Fibroblast of the aortic adventitia (primary cell): Measurements from ENCODE around the gene AGBL4. TPM values are rescaled to one million over a fixed set of nuclear protein-coding genes. Genes with fewer than 3 reads are reported as not detected.

Experiments
- DNase-seq: peaks from one replicate; pipeline ENCODE4 v3.0.0-alpha.2; 2010; ENCODE audit warnings: low read depth
- H3K4me3 ChIP-seq: 2 replicates; pipeline ENCODE4 v1.5.1; 2011; ENCODE audit warnings: low read depth, mild to moderate bottlenecking, control low read depth, low read length, moderate library complexity
- total RNA-seq: library from RNA; depleted of rRNA; stranded (reverse); fragments of >200 nt; gene quantifications from 2 replicates; pipeline ENCODE4 v1.2.3, GENCODE V29; 2012; ENCODE audit warnings: low replicate concordance
- TF ChIP-seq, protein P1 (sequence below): IDR thresholded peaks from 2 replicates; pipeline ENCODE4 v1.5.1; 2011; ENCODE audit warnings: mild to moderate bottlenecking, low read length, control low read depth, inconsistent platforms; ENCODE audit not compliant: insufficient read depth

The AGBL4 gene
- total RNA-seq, 1 donor, result not detected

DNA sequence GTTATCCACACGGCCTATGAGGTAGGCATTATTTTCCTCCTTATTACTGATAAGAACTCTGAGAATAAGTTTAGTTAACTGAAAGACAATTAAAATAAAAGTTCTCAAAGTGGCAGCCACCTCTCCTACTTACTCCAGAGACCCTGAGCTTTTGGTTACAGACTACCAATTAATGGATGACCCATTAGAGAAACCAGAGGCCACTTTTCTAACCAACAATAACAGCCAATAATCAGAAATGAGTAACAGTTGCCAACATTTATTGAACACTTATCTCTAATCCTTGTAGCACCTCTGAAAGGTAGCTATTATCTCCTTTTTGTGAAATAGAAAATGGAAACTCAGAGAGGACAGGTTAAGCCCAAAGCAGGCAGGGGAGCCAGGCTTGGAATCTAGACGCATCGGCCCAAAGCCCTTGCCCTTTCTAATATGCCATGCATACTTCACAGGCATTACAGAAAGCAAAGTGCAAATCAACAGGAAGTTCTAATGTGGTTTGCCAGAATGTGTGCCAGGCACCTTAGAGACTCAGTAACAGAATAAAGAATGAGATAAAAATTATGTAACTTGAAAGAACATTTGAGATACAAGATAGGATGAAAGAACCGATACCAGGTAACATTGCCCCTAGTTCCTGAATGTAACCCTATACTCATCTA is 1297.1 kb downstream of the AGBL4 start:
- TF ChIP-seq, protein P1, sequence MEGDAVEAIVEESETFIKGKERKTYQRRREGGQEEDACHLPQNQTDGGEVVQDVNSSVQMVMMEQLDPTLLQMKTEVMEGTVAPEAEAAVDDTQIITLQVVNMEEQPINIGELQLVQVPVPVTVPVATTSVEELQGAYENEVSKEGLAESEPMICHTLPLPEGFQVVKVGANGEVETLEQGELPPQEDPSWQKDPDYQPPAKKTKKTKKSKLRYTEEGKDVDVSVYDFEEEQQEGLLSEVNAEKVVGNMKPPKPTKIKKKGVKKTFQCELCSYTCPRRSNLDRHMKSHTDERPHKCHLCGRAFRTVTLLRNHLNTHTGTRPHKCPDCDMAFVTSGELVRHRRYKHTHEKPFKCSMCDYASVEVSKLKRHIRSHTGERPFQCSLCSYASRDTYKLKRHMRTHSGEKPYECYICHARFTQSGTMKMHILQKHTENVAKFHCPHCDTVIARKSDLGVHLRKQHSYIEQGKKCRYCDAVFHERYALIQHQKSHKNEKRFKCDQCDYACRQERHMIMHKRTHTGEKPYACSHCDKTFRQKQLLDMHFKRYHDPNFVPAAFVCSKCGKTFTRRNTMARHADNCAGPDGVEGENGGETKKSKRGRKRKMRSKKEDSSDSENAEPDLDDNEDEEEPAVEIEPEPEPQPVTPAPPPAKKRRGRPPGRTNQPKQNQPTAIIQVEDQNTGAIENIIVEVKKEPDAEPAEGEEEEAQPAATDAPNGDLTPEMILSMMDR, result no peak
- no peak overlapping the region for H3K4me3 ChIP-seq
- no peak for DNase-seq

DNA sequence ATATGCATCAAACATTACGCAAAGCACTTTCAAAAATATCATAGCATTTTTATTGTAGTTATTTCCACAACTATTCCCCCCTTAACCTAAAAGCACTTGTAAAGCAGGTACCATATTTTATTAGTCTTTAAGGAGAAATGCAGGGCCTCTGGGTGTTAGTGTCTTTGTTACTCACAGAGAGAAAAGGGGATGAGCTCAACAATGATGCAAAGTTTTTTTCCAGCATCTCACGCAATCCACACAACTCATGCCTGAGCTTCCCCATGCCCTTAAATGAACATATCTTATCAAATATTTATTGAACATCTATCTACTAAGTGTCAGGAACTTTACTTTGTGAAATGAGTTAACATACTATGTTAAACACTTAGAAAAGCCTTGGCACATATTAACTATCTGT is 1297.6 kb downstream of the AGBL4 start:
- no peak for DNase-seq
- no peak overlapping the region for H3K4me3 ChIP-seq
- TF ChIP-seq, protein P1, result no peak

DNA sequence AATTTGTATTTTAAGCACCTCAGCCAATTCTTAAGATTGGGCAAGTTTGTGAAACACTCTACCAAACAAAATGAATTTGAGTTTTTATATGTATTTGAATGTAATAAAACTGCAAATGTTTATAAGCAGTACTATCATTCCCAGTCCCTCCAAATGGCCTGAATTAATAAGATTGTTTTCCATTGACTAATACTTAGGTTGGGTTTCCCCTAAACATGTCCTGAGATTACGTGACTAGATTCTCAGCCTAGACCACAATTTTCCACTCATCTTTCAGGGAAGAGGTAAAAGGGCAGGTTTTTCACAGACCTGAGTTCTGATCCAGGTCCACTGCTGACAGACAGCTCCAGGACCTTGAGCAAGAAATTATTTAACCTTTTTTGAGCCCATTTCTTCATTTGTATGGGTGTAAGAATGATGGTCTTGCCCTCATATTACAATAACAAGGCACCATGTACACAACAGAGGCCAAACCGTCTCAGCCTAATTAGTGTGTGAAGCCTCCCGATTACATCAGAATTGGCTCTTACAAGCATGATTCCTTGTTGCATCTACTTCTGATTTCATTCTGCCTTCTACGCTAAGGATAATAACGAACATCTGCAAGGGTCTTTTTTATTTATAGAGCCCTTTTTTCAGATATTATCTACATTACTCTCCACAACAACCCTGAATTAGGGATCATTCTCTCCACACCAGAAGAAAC is 1298.3 kb downstream of the AGBL4 start:
- H3K4me3 ChIP-seq, result no peak overlapping the region
- DNase-seq, result no peak
- TF ChIP-seq, protein P1, result no peak

DNA sequence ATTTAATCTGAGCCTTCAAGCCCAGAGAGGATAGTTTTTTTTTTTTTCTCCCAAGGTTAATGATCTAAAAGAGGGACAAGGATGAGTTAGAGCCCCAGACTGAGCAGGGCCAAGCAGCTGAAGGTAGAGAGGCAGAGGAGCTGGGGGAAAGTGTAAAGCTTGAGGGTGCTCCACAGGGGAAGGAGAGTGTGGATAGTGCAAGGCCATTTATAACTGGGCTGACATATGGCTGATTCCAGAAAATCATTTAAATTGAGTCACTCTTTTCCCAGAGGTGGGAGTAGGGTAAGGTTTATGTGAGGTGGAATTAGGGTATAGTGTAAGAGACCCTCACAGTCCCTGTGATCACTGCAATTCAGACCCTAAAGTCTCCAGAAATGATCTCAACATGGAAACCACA is 1302.8 kb downstream of the AGBL4 start:
- H3K4me3 ChIP-seq, result no peak overlapping the region
- no peak for DNase-seq
- TF ChIP-seq, protein P1, result no peak

DNA sequence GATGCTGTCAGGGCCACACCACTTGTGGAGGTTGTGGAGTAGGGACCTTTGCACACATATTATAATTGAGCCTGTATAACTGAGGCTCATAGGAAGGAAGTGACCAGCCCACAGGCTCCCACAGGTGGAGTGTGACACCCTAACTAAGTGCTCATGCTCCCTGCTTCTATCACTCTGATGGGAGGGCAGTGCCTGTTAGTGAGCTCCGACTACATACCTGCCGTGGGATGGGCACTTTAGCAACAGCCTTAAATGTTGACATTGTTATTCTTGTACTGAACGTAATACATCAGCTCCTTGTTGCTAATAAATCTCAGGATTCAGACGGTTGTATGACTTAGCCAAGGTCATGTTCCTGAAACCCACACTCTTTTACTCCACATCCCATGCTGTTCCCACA is 1305.0 kb downstream of the AGBL4 start:
- TF ChIP-seq, protein P1, result no peak
- no peak for DNase-seq

DNA sequence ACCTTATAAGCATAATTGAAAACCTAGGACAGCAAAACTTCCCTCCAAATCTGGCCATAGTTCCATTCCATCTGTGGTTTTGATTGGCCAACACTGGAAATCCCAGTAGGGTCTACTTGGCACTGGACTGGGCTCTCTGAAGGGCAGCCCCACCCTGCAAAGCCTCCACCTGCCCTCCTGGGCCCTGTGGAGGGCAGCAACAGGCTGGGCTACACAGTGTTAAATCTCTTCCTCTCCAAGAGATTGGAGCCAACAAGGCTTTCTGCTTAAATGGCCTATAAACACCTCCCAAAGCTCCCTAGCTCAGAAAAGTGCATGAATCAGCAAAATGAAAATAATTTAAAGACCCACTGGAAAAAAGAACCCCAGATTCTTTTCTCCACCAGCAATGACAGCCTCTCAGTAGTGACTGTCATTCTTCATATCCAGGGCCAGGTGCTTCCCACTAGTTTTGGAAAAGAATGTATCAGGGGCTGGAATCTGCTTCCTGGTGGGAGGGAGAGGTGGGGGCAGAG is 1305.6 kb downstream of the AGBL4 start:
- TF ChIP-seq, protein P1, result no peak
- no peak for DNase-seq
- H3K4me3 ChIP-seq, result no peak overlapping the region

More for the DNA sequence above, 1305.0 kb downstream of the AGBL4 start:
- H3K4me3 ChIP-seq, result no peak overlapping the region

DNA sequence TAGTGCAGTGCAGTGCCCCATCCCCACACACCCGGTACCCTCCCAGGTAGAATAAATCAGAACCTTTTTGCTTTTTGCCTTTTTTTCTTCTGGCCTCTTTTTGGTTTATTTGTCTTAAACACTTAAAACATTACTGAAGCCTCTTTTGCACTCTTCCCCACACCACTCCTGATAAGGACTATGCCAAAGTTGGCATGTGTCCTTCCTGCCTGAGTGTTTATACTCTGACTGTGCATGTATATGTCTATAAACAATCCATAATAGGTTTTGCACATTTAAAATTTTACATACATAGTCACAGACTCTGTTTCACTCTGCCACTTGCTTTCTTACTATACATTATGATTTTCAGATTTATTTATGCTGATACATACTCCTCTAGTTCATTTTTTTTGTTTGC is 1306.7 kb downstream of the AGBL4 start:
- TF ChIP-seq, protein P1, result no peak
- no peak for DNase-seq

More for the DNA sequence above, 1306.7 kb downstream of the AGBL4 start:
- no peak overlapping the region for H3K4me3 ChIP-seq
